Measurements from ENCODE around the gene SMYD3. TPM values are rescaled to one million over a fixed set of nuclear protein-coding genes. Genes with fewer than 3 reads are reported as not detected.

SMYD3 gene
- total RNA-seq, 4 donors from 2014 or later, result 10.5 to 36.4 (median 22.5) TPM

DNA sequence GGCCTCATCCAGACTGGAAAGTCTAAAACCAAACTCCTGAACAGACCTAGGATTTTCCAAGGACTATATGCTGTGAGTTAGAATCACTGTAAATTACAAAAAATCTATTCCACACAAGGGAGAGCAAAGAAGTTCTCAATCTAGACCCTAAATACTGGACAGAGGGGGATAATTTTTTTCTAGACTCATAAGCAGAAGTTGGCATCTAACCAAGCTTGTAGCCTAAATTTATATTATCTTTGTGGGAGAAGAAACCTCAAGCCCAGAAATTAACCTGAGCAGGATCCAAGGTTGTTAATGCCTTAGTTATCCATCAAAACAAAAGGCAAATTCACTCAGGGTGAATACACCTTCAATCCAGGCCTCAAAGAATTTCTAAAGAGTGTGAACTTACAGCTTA is 290.2 kb downstream of the SMYD3 start:
- no peak for DNase-seq
- Histone ChIP-seq H3K36me3 (no peaks in the 10 kb centered on the region), H3K27me3 (no peaks in the 10 kb centered on the region), H3K4me1 (no peaks in the 10 kb centered on the region), H3K4me3 (no peak overlapping the region), H3K9me3 (no peaks in the 10 kb centered on the region), H3K27ac (no peak overlapping the region)
- TF ChIP-seq, protein P1, sequence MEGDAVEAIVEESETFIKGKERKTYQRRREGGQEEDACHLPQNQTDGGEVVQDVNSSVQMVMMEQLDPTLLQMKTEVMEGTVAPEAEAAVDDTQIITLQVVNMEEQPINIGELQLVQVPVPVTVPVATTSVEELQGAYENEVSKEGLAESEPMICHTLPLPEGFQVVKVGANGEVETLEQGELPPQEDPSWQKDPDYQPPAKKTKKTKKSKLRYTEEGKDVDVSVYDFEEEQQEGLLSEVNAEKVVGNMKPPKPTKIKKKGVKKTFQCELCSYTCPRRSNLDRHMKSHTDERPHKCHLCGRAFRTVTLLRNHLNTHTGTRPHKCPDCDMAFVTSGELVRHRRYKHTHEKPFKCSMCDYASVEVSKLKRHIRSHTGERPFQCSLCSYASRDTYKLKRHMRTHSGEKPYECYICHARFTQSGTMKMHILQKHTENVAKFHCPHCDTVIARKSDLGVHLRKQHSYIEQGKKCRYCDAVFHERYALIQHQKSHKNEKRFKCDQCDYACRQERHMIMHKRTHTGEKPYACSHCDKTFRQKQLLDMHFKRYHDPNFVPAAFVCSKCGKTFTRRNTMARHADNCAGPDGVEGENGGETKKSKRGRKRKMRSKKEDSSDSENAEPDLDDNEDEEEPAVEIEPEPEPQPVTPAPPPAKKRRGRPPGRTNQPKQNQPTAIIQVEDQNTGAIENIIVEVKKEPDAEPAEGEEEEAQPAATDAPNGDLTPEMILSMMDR (IDR thresholded peaks at IDR 0.05), result no peak
- no peak for TF ChIP-seq POLR2A (IDR thresholded peaks at IDR 0.05)
- intact Hi-C loops (cut with DNase I; ENCODE audit: low total_unique reads), result no loop called here

DNA sequence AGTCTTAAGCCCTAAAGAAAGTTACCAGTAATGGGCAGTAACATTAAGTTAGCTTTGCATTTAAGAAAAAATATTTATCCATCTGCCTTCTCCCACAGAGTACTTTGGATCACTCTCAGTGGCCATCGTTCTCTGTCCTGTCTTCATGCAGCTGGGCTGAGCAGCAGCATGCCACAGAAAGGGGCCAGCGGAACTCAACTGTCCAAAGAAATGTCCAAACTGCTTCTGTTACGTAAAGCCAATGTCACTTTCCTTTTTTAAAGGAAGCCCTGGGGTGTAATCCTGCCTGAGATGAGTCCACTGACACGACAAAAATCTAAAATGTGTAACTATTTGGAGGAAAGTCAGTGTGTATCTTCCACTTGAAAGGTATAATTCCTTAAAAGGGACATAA is 291.6 kb downstream of the SMYD3 start:
- no peak overlapping the region for H3K4me3 ChIP-seq
- no peaks in the 10 kb centered on the region for H3K36me3 ChIP-seq
- no peaks in the 10 kb centered on the region for H3K27me3 ChIP-seq
- intact Hi-C loops (cut with DNase I; ENCODE audit: low total_unique reads), result no loop called here
- TF ChIP-seq POLR2A (IDR thresholded peaks at IDR 0.05), result no peak
- TF ChIP-seq, protein P1 (IDR thresholded peaks at IDR 0.05), result no peak
- no peaks in the 10 kb centered on the region for H3K4me1 ChIP-seq
- no peaks in the 10 kb centered on the region for H3K9me3 ChIP-seq
- DNase-seq, result no peak
- H3K27ac ChIP-seq, result peak overlapping the region in 1 of 2 donors; percentile 9

DNA sequence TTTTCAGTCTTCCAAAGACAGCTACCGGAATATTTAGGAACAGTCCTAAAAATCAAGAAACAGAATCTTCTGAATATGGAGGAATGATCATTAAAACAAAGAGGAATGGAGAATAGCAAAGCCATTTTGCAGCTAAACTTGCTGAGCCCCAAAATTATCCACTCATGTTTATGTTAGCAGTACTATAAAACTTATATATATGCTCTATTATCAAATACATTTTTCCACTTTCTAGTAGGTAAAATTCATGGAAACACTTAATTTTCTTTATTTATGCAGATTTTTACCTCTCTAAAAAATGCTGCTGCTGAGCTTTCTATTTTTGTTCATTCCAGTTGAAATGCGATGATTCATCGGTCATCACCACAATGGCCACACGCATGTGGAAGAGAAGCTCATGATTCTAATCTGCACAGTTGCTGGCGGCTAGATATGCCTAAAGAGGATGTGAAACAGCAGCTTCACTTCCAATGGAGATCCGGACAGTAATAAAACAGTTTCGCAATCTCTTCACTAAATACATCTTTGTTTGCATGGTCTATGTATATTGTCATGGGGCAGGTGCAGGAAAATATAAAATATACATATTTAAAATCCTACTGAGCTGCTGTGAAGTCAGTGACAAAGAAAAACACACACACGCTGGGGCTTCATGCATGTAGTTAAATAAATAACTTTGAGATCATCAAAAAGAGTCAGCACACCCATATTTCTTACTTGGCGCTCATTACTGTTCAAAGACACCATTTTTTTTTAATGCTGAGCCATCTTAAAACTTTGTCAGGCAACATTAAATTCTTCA is 292.2 kb downstream of the SMYD3 start:
- Histone ChIP-seq H3K4me1 (no peaks in the 10 kb centered on the region), H3K27ac (peak overlapping the region in 1 of 2 donors; percentile 9), H3K4me3 (no peak overlapping the region), H3K9me3 (no peaks in the 10 kb centered on the region), H3K36me3 (no peaks in the 10 kb centered on the region), H3K27me3 (no peaks in the 10 kb centered on the region)
- TF ChIP-seq POLR2A (IDR thresholded peaks at IDR 0.05), result no peak
- peak in 1 of 2 donors; percentile 59 for DNase-seq
- intact Hi-C loops (cut with DNase I; ENCODE audit: low total_unique reads), result no loop called here

DNA sequence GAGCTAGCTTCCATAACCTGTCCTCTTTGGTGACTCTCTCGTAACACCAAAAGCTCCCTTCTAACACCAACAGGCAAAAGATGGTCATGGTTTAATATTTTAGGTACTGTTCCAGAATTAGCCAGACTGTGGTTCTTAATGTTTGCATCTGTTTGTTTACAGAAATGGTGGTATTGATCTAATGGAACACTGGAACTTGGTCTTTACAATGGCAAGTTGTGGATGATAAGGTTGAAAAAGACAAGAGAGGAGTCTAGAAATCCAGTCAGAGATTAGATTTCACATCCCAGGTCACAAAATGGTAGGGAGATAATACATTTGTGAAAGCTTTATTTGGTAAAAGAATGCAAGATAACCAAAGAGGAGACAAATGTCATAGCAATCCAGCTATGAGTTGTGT is 293.1 kb downstream of the SMYD3 start:
- no peaks in the 10 kb centered on the region for H3K9me3 ChIP-seq
- no peak overlapping the region for H3K27ac ChIP-seq
- TF ChIP-seq, protein P1 (IDR thresholded peaks at IDR 0.05), result no peak
- no peaks in the 10 kb centered on the region for H3K27me3 ChIP-seq
- intact Hi-C loops (cut with DNase I; ENCODE audit: low total_unique reads), result no loop called here
- no peak for DNase-seq
- H3K36me3 ChIP-seq, result no peaks in the 10 kb centered on the region
- H3K4me1 ChIP-seq, result no peaks in the 10 kb centered on the region
- no peak overlapping the region for H3K4me3 ChIP-seq

DNA sequence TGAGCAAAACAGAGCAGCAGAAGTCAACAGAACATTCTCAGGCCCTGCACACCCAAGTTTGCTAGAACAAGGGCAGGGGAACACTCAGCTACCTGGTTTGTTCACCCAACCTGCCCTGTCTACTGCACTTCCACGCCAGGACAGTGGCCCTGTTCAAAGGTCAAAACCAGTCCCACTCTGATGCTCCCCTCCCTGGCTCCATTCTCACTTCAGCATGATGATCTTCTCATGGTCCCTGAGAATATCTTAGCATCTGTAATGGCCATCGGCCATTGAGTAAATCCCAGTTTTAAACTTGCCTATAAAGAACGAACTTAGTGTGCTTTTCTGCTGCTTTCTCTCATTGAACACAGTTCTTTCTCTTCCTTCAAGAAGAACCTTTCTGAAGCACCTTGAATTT is 293.6 kb downstream of the SMYD3 start:
- TF ChIP-seq POLR2A (IDR thresholded peaks at IDR 0.05), result no peak
- TF ChIP-seq, protein P1 (IDR thresholded peaks at IDR 0.05), result no peak
- DNase-seq, result no peak
- H3K4me1 ChIP-seq, result no peaks in the 10 kb centered on the region
- H3K36me3 ChIP-seq, result no peaks in the 10 kb centered on the region
- H3K27ac ChIP-seq, result no peak overlapping the region
- H3K4me3 ChIP-seq, result no peak overlapping the region
- H3K27me3 ChIP-seq, result no peaks in the 10 kb centered on the region
- H3K9me3 ChIP-seq, result no peaks in the 10 kb centered on the region
- intact Hi-C loops (cut with DNase I; ENCODE audit: low total_unique reads), result no loop called here
